ENCODE results near the gene EXOC3.

DNA sequence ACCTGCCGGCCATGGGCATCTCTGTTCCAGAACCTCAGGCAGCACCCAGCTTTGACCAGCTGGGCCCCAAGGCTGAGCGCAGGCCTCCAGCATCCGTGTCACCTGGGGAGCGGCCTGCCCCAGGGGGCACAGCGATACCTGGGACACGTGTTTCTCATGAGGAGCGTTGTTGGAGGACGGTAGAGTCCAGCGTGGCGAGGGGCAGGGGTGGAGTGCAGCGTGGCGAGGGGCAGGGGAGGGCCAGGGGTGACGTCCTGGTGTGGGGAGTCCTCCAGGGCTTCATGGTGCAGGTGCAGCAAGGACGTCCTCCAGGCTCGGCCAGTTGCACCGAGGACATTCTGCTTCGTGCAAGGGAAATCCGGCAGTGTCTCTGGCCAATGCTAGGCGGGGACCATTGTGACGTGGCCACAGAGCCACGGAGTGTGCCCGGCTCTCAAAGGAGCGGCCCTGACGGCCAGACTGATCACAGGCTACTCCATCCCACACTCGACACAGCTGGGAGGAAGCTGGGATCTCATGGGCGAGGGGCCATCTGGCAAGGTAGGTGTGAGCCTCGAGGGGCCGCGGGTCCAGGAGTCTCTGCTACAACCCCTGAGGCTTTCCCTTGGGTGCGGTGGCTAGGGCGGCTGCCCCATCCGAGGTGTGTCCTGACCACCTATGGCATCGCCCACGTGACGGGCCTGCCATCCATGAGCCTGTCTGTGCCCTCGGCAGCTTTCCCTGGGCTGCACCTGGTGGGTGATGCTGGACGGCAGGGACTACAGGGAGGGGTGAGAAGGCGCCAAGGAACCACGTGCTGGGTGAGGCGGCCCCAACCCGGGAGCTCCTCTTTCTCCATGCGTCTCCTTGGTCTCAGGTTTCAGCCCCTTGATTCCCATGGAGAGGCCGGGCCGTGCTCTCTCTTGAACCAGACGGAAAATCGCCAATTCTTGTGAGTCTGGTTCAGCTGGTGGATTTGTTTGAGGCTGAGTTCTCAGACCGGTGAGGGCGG is 47.4 kb downstream of the EXOC3 start:
- TF ChIP-seq, protein P1, sequence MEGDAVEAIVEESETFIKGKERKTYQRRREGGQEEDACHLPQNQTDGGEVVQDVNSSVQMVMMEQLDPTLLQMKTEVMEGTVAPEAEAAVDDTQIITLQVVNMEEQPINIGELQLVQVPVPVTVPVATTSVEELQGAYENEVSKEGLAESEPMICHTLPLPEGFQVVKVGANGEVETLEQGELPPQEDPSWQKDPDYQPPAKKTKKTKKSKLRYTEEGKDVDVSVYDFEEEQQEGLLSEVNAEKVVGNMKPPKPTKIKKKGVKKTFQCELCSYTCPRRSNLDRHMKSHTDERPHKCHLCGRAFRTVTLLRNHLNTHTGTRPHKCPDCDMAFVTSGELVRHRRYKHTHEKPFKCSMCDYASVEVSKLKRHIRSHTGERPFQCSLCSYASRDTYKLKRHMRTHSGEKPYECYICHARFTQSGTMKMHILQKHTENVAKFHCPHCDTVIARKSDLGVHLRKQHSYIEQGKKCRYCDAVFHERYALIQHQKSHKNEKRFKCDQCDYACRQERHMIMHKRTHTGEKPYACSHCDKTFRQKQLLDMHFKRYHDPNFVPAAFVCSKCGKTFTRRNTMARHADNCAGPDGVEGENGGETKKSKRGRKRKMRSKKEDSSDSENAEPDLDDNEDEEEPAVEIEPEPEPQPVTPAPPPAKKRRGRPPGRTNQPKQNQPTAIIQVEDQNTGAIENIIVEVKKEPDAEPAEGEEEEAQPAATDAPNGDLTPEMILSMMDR (IDR thresholded peaks at IDR 0.05; ENCODE audit: low read depth, low read length) = no peak
- TF ChIP-seq EZH2phosphoT487 (IDR thresholded peaks at IDR 0.05; ENCODE audit: low read depth) = no peak
